ENCODE measurements around the gene FAM200B.

- no peak for TF ChIP-seq POLR2A (IDR thresholded peaks at IDR 0.05)
- no peak for TF ChIP-seq CTCF (IDR thresholded peaks at IDR 0.05)
- no peak for TF ChIP-seq POLR2AphosphoS5 (IDR thresholded peaks at IDR 0.05)
- TF ChIP-seq EP300 (IDR thresholded peaks at IDR 0.05): no peak
These were observed 7.9 kb downstream of the FAM200B start for GRCh38 chr4:15689540-15689939.
